IPS-20b (cell line): ENCODE results near the gene TAX1BP3.
"Not testable (repeated sequence)": the region's sequence is repeated elsewhere in the genome, so short reads cannot be mapped to it uniquely, and the experiment has no call there.

Experiments
- H3K27ac ChIP-seq: one replicate; pipeline ENCODE4 v1.5.1; 2013; ENCODE audit warnings: low read length
- H3K27me3 ChIP-seq: 2 replicates; pipeline ENCODE4 v1.6.1; 2013; ENCODE audit warnings: mild to moderate bottlenecking, low read length, inconsistent platforms; ENCODE audit not compliant: insufficient read depth
- H3K36me3 ChIP-seq: 2 replicates; pipeline ENCODE4 v1.6.1; 2013; ENCODE audit warnings: low read depth, mild to moderate bottlenecking, inconsistent platforms, low read length, moderate library complexity; ENCODE audit not compliant: insufficient read depth
- H3K4me1 ChIP-seq: 2 replicates; pipeline ENCODE4 v1.6.1; 2013; ENCODE audit warnings: mild to moderate bottlenecking, control low read depth, inconsistent platforms, low read length, moderate library complexity; ENCODE audit not compliant: insufficient read depth
- H3K4me3 ChIP-seq: 2 replicates; pipeline ENCODE4 v1.5.1; 2013; ENCODE audit warnings: mild to moderate bottlenecking, low read length, inconsistent platforms
- H3K9ac ChIP-seq: 2 replicates; pipeline ENCODE4 v1.6.1; 2013; ENCODE audit warnings: low read depth, mild to moderate bottlenecking, inconsistent platforms, low read length, moderate library complexity
- H3K9me3 ChIP-seq: 2 replicates; pipeline ENCODE4 v1.6.1; 2013; ENCODE audit warnings: mild to moderate bottlenecking, low read depth, low read length, inconsistent platforms; ENCODE audit not compliant: insufficient read depth

TAX1BP3 gene

GRCh38 chr17:3668279-3669084 is at the start of gene TAX1BP3, which contains the start of gene EMC6:
Gene TAX1BP3, minus strand, starts transcription at chr17:3668578. Its CDS starts 52 bp downstream, at chr17:3668526.
Gene EMC6, plus strand, starts transcription at chr17:3668812. Its CDS starts 335 bp downstream, at chr17:3669147.
- H3K36me3 ChIP-seq: peaks cover 24% of the 10 kb centered on the region
- peak within 1 kb of the TSS; percentile 95 for H3K9ac ChIP-seq
- H3K4me1 ChIP-seq: 0 out of 2 replicates have a peak, but pooled peaks cover 2% of the 10 kb centered on the region
- H3K27ac ChIP-seq: peak within 1 kb of the TSS; percentile 50
- H3K9me3 ChIP-seq: no peaks in the 10 kb centered on the region
- H3K27me3 ChIP-seq: no peaks in the 10 kb centered on the region
- peak within 1 kb of the TSS; percentile 96 for H3K4me3 ChIP-seq

GRCh38 chr17:3715296-3715695 is 46.9 kb upstream of the TAX1BP3 start:
- Histone ChIP-seq H3K4me1 (no peaks in the 10 kb centered on the region), H3K27me3 (no peaks in the 10 kb centered on the region), H3K9ac (no peak overlapping the region), H3K36me3 (peaks cover 72% of the 10 kb centered on the region), H3K4me3 (no peak overlapping the region), H3K9me3 (no peaks in the 10 kb centered on the region), H3K27ac (no peak overlapping the region)

GRCh38 chr17:3712811-3713463 is 44.6 kb upstream of the TAX1BP3 start:
- Histone ChIP-seq H3K9me3 (no peaks in the 10 kb centered on the region), H3K27me3 (no peaks in the 10 kb centered on the region), H3K4me3 (no peak overlapping the region), H3K9ac (no peak overlapping the region), H3K36me3 (peaks cover 52% of the 10 kb centered on the region), H3K4me1 (no peaks in the 10 kb centered on the region), H3K27ac (no peak overlapping the region)

- H3K36me3 ChIP-seq: peaks cover 33% of the 10 kb centered on the region
- no peak overlapping the region for H3K9ac ChIP-seq
- H3K4me3 ChIP-seq: no peak overlapping the region
- H3K9me3 ChIP-seq: no peaks in the 10 kb centered on the region
- H3K4me1 ChIP-seq: no peaks in the 10 kb centered on the region
- H3K27me3 ChIP-seq: no peaks in the 10 kb centered on the region
- no peak overlapping the region for H3K27ac ChIP-seq
Measured at GRCh38 chr17:3710951-3711383, 42.6 kb upstream of the TAX1BP3 start.

- Histone ChIP-seq H3K4me3 (no peak overlapping the region), H3K36me3 (peaks cover 16% of the 10 kb centered on the region), H3K9ac (no peak overlapping the region), H3K9me3 (no peaks in the 10 kb centered on the region), H3K27me3 (no peaks in the 10 kb centered on the region), H3K27ac (no peak overlapping the region), H3K4me1 (no peaks in the 10 kb centered on the region)
Measured at GRCh38 chr17:3708366-3708765, 40.0 kb upstream of the TAX1BP3 start.

GRCh38 chr17:3705718-3705984 is 37.3 kb upstream of the TAX1BP3 start:
- not testable (repeated sequence) for H3K4me3 ChIP-seq, H3K9me3 ChIP-seq, H3K27me3 ChIP-seq, H3K36me3 ChIP-seq, H3K4me1 ChIP-seq, H3K9ac ChIP-seq, H3K27ac ChIP-seq

- no peak overlapping the region for H3K4me3 ChIP-seq
- no peak overlapping the region for H3K9ac ChIP-seq
- no peaks in the 10 kb centered on the region for H3K27me3 ChIP-seq
- no peaks in the 10 kb centered on the region for H3K4me1 ChIP-seq
- no peaks in the 10 kb centered on the region for H3K36me3 ChIP-seq
- no peaks in the 10 kb centered on the region for H3K9me3 ChIP-seq
- H3K27ac ChIP-seq: no peak overlapping the region
Measured at GRCh38 chr17:3704931-3705717, 36.7 kb upstream of the TAX1BP3 start.

GRCh38 chr17:3702041-3702539 is 33.7 kb upstream of the TAX1BP3 start:
- peaks cover 17% of the 10 kb centered on the region for H3K27me3 ChIP-seq
- not testable (repeated sequence) for H3K4me1 ChIP-seq, H3K9ac ChIP-seq, H3K9me3 ChIP-seq, H3K4me3 ChIP-seq, H3K36me3 ChIP-seq, H3K27ac ChIP-seq

- no peak overlapping the region for H3K9ac ChIP-seq
- peaks cover 3% of the 10 kb centered on the region; the same call in 1 of the 2 replicates for H3K4me1 ChIP-seq
- H3K36me3 ChIP-seq: no peaks in the 10 kb centered on the region
- peaks cover 38% of the 10 kb centered on the region for H3K27me3 ChIP-seq
- no peak overlapping the region for H3K4me3 ChIP-seq
- H3K27ac ChIP-seq: no peak overlapping the region
- H3K9me3 ChIP-seq: no peaks in the 10 kb centered on the region
Measured at GRCh38 chr17:3699951-3700350, 31.6 kb upstream of the TAX1BP3 start.

- peaks cover 6% of the 10 kb centered on the region; the same call in 1 of the 2 replicates for H3K4me1 ChIP-seq
- H3K27me3 ChIP-seq: peaks cover 50% of the 10 kb centered on the region
- no peak overlapping the region for H3K4me3 ChIP-seq
- H3K36me3 ChIP-seq: no peaks in the 10 kb centered on the region
- no peak overlapping the region for H3K9ac ChIP-seq
- no peak overlapping the region for H3K27ac ChIP-seq
- no peaks in the 10 kb centered on the region for H3K9me3 ChIP-seq
Measured at GRCh38 chr17:3698139-3698538, 29.8 kb upstream of the TAX1BP3 start.

GRCh38 chr17:3697103-3697476 is 28.7 kb upstream of the TAX1BP3 start:
- H3K9me3 ChIP-seq: no peaks in the 10 kb centered on the region
- H3K4me1 ChIP-seq: peaks cover 6% of the 10 kb centered on the region; the same call in 1 of the 2 replicates
- peaks cover 50% of the 10 kb centered on the region for H3K27me3 ChIP-seq
- H3K4me3 ChIP-seq: no peak overlapping the region
- no peaks in the 10 kb centered on the region for H3K36me3 ChIP-seq
- no peak overlapping the region for H3K9ac ChIP-seq
- no peak overlapping the region for H3K27ac ChIP-seq
